ENCODE results near the gene ARHGAP4.

Gene ARHGAP4

GRCh38 chrX:153925739-153926551 is at the start of gene ARHGAP4:
ARHGAP4 (minus strand) TSS chrX:153926264; CDS start chrX:153926202, 62 bp downstream.
- peak; percentile 46 for DNase-seq

DNA sequence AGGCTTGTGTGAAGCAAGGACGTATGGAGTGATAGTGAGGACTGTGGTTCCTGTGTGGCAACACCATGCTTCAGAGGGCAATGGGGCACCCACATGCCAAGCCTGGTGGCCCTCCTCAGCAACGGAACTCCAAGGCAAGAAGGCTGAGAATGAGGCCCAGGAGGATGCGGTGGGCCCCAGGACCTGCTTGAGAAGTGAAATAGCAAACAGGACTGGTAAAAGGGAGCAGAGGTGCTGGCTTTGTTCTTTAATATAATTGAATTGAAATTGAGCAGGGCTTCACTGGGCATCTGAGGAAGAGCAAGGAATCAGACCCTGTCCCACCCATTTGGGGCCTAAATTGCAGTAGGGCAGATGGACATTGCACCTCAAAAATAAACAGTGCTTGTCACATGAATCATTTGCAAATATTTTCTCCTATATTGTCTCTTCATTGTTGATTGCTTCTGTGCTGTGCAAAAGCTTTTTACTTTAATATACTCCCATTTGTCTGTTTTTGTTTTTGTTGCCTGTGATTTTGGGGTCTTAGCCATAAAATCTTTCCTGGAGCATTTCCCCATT is 48.7 kb upstream of the ARHGAP4 start:
- no peak for DNase-seq

DNA sequence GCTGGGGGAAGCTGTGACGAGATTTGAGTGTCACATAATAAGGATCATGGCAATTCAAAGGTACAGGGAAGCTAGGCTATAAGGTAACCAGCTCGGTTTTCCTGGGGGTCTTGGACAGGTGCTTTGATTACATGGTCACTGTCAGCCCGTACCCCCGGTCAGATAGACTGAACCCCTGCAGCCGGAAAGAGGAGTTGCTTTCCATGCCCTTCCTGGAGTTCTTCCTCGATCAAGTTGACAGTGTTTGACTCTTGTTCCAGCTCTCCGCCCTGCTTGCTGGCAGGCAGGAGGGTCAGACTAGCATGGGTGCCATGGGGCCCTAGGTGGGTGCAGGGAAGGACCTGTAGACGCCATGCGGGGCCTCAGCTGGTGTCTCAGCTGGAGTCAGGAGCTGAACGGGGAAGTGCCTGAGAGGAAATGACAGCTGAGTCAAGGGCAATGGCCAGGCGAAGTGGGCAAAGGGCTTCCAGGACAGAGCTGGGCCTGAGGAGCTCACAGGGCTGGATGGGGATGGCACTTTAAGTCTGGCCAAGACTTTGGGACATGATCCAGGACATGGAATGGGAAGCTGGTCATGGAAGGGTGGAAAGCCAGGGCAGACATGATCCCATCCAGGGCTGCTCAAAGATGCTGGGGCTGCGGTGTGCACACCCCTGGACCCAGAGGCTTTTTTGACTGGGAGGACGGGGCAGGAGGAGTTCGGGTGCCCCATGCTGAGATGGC is 48.1 kb upstream of the ARHGAP4 start:
- DNase-seq = no peak

DNA sequence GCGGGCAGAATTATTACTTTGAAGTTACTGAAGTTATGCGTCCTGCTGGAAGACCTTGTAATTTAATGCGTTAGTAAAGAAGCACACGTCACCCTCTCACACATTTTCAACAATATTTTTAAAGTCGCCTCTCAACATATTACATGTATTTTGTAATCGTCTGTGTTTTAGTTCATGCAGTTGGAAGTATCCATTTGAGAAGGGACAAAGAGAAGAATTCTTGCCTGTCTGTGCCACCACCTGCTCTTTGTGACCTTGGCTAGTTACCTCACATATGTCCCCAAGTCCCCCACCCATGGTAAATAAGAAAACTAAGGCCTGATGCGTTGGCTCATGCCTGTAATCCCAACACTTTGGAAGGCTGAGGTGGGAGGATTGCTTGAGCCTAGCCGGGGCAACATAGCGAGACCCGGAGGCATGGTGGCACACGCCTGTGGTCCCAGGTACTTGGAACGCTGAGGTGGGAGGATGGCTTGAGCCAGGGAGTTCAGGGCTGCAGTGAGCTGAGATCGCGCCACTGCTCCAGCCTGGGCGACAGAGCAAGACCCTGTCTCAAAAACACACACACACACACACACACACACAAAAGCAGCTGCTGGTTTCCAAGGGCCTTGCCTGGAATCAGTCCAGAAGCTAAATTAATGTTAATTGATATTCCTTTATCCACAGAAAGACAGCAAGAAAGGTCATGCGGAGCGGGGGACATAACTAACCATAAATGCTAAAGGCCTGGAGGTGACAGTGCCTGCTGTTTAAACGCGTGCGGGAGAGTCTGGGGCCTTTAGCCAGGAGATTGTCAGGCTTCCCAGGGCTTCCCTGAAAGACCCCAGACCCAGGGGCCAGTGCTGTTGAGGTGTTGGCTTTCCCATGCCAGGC is 47.3 kb upstream of the ARHGAP4 start:
- DNase-seq = no peak

- peak; percentile 90 for DNase-seq
These were observed 46.5 kb upstream of the ARHGAP4 start, which contains the start of gene TMEM187 for GRCh38 chrX:153972368-153973126. TMEM187 (plus strand) TSS chrX:153972754; CDS start chrX:153982063, 9,309 bp downstream.

DNA sequence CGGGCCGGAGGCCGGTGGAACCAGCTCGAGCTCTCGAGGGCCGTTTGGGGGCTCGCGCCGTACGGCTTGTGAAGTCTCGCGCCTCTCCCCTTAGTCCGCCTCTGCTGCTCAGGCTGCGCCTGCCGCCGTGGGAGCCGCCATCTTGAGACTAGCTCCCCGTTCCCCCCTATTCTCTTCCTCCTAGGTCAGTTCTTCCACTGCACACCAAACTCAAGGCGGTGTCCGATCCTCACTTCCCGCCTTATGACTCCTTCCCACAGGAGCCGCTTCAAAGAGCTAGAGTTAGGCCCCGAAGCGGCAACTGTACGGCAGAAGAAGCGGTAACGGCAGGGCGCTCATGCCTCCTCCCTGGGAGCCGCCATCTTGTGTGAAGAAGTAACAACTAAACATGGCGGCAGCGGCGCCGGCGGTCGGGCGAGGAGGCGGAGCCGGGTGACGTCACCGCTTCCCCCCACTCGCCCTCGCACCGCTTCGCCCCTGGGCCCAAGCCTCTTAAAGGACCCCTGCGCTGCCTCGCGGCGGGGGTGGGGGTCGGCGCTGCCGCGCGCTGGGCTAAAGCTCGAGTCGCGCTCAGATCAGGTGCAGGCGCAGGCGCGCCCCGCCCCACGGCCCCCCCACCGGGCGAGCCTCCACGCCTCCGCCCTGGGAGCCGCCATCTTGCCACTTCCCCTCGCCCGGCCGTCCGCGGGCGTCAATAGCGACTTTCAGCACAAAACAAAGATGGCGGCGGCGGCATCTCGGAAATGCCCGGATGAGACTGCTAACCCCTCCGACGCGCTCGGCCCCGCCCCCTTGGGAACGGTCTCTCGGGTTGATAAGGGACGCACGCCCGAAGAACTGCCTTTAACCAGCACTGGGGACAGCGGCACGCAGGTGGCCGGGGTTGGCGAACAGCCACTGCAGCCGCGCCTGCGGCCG is 45.6 kb upstream of the ARHGAP4 start, which contains the start of gene HCFC1:
TSS of gene HCFC1 (minus strand) at position 369 of the 918 bp plus-strand sequence. CDS start 978 bp downstream, outside the sequence.
- DNase-seq = peak; percentile 93

GRCh38 chrX:153971124-153971449 is 45.0 kb upstream of the ARHGAP4 start:
- peak; percentile 90 for DNase-seq

- peak; percentile 51 for DNase-seq
These were observed 44.5 kb upstream of the ARHGAP4 start for GRCh38 chrX:153970357-153971123.

- no peak for DNase-seq
These were observed 43.9 kb upstream of the ARHGAP4 start for GRCh38 chrX:153969904-153970356.

DNA sequence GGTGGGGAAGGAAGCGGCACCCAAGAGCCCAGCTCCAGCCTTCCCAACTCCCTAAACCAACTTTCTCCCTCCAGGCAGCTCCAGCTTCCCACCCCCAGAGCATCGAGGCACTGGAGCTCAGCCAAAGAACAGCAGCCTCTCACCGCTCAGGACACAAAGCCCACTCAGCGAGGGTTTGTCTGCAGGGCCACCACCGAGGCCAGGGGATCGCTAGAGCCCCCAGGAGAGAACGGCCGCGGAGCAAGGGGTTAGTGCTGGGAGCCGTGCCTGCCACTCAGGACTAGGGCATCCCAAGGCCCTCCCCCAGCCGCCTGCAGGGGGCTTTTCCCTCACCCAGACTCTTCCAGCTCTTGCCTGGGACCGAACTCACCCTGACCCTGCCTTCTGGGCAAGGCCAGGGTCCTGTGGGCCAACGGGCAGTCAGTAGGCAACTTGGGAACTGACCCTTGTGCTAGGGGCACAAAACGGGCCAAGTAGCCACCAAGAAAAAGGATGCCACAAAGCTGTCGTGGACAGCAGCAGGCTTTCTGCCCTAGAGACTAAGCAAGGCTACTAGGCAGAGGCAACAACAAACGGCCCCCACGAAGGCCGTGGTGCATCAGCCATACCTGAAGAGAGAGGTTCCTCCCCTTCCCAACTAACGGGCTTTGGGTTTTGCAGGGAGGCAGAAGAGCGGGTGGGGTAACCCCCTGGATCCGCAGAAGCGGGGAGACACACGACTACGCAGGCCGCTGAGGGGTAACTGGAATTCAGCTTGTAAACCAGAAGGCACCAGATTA is 43.2 kb upstream of the ARHGAP4 start:
- DNase-seq = no peak

GRCh38 chrX:153968754-153969124 is 42.7 kb upstream of the ARHGAP4 start:
- DNase-seq = peak; percentile 45

- no peak for DNase-seq
These were observed 42.2 kb upstream of the ARHGAP4 start for GRCh38 chrX:153968255-153968654.

GRCh38 chrX:153967536-153968224 is 41.6 kb upstream of the ARHGAP4 start:
- DNase-seq = peak; percentile 61

DNA sequence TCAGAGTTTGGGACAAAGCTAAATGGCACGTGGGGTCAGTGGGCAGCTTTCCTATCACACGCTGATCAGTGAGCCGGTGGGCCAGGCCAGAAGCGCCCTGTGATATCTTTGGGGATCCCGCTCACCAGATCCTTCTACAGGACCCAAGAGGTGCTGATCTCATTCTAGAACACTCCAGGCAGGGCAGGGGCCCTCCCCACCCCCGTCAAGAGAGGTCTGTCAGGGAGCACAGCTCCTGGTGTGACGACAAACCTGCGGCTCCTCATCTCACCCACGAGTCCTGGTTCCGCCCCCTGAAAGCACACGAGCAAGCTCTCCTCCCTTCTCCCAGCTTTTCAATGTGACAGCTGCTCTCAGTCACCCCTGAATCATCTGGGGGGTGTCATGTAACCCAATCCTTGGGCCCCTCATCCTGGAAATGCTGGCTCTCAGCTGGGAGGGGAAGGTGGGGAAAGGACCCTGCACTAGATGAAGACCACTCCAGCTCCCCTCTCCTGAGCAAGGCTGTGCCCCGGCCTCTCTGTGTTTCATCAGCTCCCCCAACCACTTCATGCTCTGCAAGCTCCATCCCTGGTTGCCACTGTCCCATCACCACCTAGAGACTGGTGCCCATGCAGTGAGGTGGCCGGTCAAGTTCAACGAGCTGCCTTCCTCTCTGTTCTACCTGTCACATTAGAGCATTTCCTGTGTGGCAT is 40.9 kb upstream of the ARHGAP4 start:
- DNase-seq = no peak

GRCh38 chrX:153966283-153966688 is 40.2 kb upstream of the ARHGAP4 start:
- DNase-seq = no peak

- DNase-seq = no peak
These were observed 39.3 kb upstream of the ARHGAP4 start for GRCh38 chrX:153965406-153965805.

DNA sequence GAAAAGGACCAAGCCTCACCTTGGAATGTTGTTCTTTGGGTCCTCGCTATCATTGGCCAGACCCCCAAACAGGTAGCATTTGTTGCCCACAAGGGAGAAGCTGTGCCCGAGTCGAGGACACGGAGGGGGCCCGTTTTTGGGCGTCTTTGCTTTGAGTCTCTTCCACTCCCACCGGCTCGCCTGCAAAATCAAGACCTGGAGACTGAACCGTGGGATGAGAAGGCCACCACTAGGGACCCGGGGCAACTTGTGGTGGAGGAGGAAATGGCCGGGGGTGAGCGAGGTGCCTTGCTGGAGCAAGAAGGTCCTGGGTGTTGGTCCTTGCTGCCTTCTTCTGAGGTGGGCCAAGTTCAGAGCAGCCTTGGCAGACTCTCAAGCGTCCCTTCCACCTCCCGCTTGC is 38.0 kb upstream of the ARHGAP4 start:
- DNase-seq = no peak

GRCh38 chrX:153963546-153963945 is 37.5 kb upstream of the ARHGAP4 start:
- DNase-seq = no peak
